DND-41 (cell line): ENCODE results near the gene USP4.

Experiments
- CTCF ChIP-seq: IDR thresholded peaks from 2 replicates; pipeline ENCODE4 v1.5.1; 2012; ENCODE audit warnings: borderline replicate concordance, low read length, moderate library complexity, mild to moderate bottlenecking; ENCODE audit not compliant: poor library complexity, severe bottlenecking; ENCODE audit errors: extremely low read depth
- EZH2 ChIP-seq: IDR thresholded peaks from 3 replicates; pipeline ENCODE4 v1.6.1; 2012; ENCODE audit warnings: borderline replicate concordance, low read depth, mild to moderate bottlenecking, moderate library complexity, low read length, inconsistent platforms; ENCODE audit not compliant: severe bottlenecking

- TF ChIP-seq EZH2: no peak
- no peak for TF ChIP-seq CTCF
Measured at GRCh38 chr3:49387721-49388120, 47.9 kb upstream of the USP4 start.
